Measurements from ENCODE around the gene SLC47A2.

The SLC47A2 gene

DNA sequence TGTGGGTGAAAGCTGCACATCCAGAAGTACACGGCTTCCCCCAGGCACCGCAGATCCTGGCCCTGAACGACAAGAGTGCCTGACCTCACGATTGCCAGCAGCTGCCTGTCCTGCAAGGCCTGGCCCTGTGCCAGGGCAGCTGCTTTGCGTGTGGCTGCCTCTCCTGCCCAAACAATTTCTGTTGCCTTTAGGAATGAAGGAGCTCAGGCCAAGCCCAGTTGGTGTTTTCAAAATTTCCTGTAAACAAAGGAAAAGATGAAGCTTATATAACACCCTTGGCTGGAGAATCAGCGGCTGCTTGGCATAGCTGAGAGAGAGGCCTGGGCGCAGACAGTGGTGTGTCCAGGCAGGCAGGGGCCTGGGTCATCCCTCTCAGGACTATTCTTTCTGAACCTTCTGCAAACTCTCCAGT, 11.7 kb upstream of the SLC47A2 start:
- DNase-seq (ENCODE audit: low read depth in 2 of 2), result no peak

DNA sequence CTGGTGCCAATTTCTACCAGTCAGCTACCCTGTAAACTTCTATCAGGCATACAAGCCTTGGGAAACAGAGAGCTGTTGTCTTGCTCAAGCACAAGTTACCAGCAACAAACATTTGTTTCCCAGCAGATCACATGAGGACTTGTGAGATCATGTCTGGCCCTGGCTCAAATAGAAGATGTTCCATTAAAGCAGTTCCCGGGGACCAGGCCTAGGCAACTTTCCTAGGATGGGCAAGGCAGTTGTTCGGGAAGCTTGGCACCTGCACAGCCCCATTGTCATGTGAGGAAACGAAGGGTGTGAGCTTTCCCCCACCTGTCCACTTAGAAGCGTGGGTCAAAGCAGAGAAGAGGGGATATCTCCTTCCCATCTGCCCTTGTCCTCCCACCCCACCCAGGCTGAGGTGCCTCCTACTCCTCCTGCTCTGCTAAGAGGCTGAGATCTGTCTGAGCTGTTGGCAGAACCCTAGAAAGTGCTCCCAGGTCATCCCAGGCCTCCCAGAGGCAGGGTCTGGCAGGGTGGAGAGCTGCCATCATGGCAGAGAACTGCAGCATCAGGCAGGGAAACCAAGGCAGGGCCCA, 11.2 kb upstream of the SLC47A2 start:
- DNase-seq (ENCODE audit: low read depth in 2 of 2), result no peak

DNA sequence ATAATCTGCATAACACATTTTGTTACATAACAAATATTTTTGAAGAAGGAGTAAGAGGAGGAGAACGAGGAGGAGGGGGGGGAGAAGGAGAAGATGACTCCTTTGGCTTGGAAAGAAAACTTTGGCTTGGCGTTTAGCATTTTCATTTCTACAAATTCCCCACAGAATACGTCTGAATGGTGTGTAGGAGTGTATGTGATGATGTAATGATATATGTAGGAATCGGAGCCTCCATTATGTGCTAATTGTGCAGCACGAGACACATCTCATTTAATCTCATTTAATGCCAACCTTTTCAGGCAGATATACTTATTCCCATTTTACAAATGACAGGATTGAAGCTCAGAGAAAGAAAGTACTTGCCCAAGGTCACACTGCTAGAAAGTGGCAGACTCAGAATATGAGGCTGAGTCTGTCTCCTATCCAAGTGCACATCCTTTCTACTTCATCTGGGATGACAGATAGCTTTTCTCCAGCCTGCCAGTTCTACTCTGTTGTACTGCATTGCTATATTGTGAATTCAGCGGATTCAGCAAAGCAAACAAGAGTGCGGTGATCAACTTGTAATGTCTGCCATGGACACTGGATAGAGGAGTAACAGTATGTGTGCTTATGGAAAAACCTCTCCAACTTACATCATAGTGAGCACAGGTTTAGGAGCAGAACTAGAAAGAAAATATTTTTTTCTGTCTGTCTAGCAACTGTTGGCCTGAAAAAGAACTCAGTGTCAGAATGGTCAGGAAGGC, 10.4 kb upstream of the SLC47A2 start:
- no peak for DNase-seq (ENCODE audit: low read depth in 2 of 2)

DNA sequence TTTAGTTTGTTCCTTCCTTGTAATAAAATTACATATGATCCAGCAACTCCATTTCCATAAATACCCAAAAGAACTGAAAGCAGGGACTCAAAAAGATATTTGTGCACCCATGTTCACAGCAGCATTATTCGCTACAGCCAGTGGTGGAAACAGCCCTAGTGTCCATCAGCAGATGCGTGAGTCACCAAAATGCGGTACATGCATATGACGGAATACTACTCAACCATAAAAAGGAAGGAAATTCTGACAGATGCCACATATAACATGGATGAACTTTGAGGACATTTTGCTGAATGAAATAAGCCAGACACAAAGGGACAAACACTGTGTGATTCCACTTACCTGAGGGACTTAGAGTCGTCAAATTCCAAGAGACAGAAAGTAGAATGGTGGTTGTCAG, 9.1 kb upstream of the SLC47A2 start:
- no peak for DNase-seq (ENCODE audit: low read depth in 2 of 2)

DNA sequence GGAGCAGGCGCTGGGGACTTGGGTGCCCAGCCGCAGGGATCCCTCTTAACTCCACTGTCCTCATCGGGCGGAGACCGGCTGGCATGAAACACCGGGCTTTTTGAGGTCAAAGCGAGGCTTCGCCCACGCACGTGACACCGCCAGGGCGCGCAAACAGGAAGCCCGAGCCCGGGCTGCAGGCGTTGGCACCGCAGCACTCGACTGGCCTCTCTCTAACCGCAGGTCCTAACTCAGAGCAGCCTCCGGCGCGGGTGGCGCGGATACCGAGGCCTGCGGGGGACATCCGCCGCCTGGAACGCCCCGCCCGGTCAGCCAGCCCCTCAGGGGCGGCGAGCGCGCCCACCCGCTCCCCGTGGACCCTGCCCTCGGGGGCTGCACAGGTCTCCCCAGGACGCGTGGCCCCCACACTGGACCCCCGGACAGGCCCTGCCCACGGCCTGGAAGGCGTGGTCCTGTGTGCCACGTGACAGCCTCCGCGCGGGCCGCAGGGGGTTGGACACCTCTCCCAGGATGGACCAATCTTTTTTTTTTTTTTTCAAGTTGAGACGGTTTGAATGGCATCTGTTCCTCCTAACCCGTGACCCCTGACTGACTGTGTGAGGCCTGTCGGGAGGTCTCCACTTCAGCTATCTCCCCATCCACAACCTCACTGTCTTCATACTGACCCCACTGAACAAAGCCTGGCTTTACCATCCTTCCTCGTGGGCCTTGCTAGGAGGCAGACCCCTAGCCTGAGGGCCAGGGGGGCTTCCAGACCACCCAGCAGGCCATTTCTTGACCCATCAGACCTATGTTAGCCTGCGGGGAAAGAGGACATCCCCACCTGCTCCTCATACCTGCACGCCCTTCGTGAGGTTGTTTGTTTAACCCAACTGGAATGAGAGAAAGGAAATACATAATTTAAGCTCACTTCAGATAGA, 8.4 kb upstream of the SLC47A2 start:
- no peak for DNase-seq (ENCODE audit: low read depth in 2 of 2)

DNA sequence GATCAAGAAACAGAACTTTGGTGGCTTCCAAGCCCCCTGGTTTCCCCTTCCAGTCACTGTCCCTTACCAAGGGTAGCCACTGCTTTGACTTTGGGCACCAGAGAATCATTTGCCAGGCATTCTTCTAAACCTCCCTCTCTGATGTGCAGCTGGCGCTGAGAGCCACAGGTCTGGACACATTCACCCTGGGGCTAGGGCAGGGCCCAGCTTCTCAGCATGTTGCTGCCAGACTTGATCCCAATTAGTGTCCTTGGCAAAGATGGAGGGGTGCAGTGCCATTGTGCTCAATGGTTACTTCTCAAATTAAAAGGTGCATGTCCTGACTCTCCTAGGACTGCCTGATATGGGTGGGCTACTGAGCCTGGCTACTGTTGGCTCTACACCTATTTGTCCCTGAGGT, 7.6 kb upstream of the SLC47A2 start:
- no peak for DNase-seq (ENCODE audit: low read depth in 2 of 2)

DNA sequence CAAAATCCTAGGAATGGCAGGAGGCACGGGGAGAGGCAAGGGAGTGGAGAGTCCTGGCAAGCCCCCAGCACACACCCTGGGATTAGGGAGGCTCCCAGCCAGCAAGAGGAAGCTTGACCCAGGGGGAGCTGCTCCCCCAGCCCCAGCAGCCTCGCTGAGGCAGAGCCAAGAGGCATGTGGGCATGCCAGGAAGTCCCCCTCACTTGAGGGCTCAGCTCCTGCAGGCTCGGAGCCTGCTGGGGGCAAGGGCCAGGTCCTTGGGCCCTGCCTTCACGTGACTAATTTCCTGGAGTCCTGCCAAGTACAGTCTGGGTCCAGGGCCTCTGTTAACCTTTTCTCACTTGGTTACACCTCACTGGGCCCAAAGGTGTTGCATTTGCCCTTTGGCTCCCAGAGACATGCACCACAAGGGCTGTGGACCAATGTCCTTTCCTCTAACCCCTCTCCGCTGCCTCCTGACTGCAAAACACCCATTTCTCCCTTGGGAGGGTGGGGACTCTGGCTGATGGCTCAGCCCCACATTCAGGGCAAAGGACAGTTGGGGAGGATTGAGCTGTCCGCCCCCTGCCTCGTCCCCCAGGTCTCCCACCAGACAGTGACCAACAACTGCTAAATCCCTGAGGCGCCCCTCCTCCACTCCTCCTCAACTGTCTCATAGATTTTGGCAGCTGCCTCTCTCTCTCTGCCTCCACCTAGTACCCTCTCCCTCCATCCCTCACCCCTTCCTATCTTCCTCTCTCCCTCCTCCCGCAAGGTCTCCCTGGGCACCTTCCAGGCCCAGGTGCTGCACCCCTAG, 4.4 kb upstream of the SLC47A2 start:
- no peak for DNase-seq (ENCODE audit: low read depth in 2 of 2)

DNA sequence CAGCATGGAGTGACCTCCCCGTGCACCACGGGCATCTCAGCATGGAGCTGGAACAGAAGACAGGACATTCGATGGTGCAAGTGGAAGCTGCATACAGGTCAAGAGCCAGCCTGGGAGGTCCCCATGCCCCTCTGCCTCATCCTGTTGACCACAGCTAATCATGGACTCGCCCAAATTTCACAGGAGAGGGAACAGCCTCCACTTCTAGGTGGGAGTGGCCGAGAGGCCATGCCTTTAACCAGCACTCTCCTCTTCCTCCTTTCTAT, 3.8 kb upstream of the SLC47A2 start:
- DNase-seq (ENCODE audit: low read depth in 2 of 2), result no peak

DNA sequence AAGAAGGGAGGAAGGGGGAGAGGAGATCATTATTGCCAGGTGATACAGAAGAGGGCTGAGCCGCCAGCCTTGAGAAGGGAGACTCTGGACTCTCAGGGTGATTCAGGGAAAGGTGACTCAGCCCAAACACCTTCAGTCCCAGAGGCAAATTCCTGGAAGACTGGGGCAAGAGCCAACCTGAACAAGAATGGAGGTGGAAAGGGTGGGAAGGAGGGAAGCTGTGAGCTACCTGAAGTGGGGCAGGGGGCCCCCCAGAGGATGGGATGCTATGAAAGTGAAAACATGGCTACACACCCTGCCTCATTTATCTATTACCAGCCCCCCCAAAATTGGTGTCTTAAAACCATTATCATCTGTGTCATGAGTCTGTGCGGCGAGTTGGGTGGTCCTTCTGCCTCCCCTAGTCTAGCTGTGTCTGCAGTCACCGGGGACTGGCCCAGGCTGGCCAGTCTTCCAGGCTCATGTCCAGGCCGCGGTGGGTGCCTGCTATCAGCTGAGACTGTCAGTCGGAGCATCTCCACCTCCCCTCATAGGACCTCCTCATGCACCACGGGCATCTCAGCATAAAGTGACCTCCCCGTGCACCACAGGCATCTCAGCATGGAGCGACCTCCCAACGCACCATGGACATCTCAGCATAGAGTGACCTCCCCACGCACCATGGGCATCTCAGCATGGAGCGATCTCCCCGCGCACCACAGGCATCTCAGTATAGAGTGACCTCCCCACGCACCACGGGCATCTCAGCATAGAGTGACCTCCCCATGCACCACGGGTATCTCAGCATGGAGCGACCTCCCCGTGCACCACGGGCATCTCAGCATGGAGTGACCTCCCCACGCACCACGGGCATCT, 3.2 kb upstream of the SLC47A2 start:
- DNase-seq (ENCODE audit: low read depth in 2 of 2), result no peak

DNA sequence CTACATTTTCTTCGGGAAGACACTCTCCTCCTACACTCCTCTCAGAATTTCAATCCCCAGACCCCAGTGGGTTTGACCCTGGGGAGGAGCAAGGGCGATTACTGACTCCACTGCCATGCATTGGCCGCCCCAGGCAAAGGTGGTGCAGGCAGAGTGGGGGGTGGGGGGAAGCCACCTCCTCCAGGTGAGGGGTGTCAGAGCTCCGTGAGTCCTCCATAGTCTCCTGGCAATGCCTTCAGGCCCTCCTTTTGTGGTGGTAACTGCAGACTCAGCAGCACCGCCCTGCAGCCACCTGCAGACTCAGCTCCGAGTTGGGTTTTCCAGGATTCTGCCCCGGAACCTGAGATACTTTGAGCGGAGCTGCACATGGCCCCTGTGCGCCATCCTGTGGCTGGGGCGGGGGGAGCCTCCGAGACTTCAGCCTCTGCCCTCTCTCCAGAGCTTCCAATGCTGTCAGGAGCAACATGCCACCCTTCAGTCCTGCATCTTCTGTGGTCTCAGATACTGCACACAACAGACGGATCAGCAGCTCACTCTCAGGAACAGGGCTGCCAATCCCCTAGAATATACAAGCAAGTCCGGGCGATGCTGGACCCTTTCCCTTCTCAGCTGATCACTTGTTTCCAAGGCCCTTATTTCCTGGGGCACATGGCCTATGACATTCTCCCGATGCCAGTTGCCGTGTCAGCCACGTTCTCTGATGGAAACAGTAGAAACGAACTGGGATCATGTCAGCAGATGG, 2.4 kb upstream of the SLC47A2 start:
- DNase-seq (ENCODE audit: low read depth in 2 of 2), result no peak

DNA sequence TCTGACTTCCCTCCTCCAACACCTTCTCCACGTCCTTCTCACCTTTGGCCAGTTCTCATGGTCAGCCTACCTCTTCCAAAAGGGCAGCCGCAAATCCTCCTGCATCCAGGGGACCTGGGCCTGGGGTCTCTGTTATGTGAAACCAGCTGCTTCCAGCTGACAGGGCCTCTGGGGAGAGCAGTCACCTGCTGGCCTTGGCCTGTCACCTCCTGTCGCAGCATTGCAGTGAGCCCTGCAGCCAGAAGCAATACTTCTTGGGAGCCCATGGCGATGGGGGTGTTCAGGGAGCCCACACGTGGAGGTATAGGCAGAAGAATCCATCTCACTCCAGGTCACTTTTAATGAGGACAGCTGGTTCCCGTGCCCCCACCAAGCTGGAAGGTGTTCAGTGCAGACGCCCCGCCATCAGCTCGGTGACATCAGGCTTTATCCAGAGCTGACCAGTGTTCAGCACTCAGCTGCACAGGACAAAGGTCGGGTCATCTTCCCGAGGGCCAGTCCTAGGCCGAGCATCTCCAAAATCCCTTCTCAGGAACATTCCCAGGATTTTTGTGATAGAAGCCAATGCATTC, 1.7 kb upstream of the SLC47A2 start:
- DNase-seq (ENCODE audit: low read depth in 2 of 2), result no peak

DNA sequence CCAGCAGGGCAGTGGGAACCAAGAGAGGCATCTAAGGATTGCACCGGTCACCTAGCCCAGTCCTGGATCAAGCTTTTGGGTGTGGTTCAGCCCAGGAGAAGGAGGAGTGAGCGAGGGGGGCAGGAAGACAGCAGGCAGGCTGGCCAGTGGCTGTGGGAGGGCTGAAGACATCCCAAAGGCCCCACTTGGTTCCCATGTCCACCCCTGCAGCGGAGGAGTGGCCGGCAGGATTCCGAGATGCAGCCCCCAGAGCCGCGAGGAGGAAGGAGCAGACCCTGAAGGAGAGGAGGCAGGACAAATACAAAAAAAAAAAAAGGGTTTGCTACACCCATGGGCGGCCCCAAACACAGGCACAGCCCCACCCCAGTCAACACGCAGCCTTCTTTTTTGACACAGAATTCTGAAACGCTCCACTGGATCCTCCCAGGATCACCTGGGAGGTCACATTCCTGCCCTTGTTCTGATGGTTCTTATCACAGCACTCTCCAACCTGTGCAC, 1.1 kb upstream of the SLC47A2 start:
- no peak for DNase-seq (ENCODE audit: low read depth in 2 of 2)

DNA sequence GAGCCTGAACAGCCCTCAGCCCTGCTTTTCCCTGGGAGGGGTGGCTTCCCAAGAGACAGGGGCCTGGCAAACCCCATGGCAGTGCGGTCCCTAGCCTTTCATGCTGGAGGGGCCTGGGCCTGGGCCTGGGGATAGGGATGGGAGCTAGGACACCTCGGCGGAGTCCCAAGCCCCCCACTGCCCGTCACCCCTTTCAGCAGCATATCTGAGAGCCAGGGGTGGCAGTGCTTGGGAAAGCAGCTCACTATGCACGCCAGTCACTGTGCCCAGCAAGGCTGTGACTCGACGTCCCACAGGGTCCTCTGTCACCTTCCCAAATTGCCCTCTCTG, 612 bp upstream of the SLC47A2 start:
- DNase-seq (ENCODE audit: low read depth in 2 of 2), result no peak

DNA sequence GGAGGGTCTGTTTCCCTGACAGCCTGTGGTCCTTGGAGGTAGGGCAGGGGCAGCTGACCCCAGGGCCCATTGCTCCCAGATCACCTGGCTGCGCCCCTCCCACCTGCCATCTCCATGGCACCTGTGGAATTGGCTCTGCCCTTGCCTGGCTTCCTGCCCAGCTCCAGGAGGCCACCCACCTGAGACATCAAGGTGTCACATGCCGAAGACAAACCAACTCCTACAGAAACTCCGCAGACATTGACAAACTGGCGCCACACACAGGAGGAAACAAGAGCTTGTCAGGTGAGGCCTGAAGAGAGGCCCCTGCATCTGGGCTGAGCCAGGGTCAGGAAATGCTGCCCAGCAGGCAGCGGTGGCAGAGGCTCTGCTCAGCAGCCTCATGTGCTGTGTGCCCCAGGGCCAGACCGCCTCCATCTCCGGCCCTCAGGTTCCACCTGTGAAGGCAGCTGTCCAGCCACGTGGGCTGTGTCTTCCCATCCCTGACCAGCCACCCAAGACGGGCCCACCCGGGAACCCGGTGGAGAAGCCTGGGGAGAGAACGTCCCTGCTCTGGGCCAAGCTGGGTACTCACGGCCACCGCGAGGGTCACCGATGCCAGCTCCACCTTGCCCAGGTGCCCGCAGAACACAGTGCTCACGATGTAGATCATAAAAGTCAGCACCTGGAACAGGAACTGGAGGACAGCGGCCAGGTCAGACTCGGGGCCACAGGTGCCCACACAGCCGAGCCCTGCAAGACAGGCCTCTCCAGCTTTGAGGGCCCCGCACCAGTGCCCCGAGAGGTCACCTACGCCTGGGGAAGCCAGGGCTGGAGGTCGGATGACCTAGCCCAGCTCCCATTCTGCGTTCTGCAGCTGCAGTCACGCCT, 1.6 kb downstream of the SLC47A2 start:
- DNase-seq (ENCODE audit: low read depth in 2 of 2), result no peak

DNA sequence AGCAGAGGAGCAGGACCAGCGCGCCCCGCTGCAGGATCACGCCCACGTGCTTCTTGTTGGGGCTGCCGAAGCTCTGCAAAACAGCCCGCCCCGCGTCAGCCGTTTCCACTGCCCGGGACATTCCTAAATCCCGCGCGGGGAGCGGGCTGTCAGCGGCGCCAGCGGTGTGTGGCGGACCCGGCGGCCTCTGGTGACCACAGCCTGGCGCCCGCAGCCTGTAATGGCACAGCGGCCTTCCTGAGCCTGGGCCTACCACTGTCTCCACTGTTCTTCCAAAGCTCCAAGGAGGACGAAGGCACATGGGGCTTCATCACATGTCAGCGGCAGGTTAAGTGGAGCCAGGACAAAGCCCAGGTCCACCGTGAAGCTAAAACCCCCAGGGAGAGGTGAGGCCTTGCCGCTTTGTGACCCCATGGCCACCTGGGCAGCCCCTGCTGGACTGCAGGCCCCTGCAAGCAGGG, 2.5 kb downstream of the SLC47A2 start:
- no peak for DNase-seq (ENCODE audit: low read depth in 2 of 2)

DNA sequence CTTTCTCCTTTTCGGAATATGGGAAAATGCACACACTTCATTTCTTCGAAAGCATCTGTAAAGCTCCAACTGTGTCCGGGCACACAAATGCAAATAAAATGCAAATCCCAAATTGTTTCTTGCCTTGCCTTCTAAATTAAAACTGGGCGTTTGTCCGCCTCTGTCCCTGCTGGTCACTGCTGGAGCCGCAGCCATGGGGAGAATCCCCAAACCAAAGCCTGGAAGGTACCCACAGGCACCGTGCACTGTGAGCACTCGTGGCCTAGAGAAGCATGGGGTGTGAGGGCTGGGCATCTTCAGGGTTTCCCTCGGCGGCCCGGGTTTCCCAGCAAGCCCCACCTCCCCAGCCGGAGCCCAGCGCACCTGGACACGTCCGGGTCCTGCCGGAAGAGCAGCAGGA, 2.9 kb downstream of the SLC47A2 start:
- DNase-seq (ENCODE audit: low read depth in 2 of 2), result no peak

DNA sequence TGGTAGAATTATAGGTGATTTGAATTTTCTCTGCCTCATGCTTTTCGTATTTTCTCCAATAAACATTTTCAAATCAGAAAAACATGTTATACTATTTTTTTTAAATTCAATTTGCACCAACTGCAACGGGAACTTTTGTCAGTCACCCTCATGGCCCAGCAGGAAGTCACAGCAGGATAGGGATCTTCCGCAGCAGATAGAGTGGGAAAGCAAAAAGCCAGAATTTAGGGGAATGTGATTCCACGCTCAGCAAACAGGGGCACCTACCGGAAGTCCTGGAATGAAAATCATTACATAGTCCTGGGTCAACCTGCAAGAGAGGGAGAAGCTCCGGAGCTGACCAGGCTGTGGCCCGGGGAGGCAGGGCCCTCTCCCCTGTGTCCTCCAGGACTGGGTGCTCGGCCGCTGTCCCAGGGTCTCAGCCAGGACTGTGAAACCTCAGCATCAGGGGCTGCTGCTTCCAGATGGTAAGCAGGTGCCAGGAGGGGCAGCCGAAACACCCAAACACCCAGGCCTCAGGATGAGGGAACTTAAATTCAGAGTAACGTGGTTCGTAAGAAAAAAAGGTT, 3.9 kb downstream of the SLC47A2 start:
- DNase-seq (ENCODE audit: low read depth in 2 of 2), result no peak

DNA sequence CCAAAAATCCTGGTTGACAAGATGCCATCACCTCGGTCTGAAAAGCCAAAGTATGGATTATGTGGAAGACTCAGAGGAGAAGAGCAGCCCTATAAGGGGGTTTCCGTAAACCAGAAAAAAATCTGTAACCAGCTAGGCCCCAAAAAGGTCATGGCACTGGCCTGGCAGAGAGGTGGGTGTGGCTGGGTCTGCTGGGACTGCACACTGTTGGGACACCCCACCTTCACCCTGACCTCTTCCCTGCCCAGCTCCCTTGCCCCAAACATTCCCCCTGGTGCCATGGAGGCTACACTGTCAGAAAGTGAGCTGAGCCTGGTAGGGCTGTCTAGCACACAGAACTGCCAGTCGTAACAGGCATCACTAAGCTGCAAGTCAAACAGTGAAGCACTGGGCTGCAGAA, 6.5 kb downstream of the SLC47A2 start:
- no peak for DNase-seq (ENCODE audit: low read depth in 2 of 2)
